Peyer's patch (tissue), 4 donors: ENCODE measurements around the gene STARD9.

Source experiments
- CTCF ChIP-seq, 6 experiments: fragments of 450-650 bp in 4 of 6; fragments of 200-600 bp in 2 of 6; sonication (generic) in 1 of 6; IDR thresholded peaks; one replicate each; pipeline ENCODE4 v1.5.1; 2017 to 2019; ENCODE audit warnings: antibody characterized with exemption in 6 of 6, mild to moderate bottlenecking in 3 of 6, moderate library complexity in 1 of 6
- POLR2A ChIP-seq, 2 donors: fragments of 450-650 bp; IDR thresholded peaks; one replicate each; pipeline ENCODE4 v1.5.1; 2017; ENCODE audit warnings: antibody characterized with exemption in 2 of 2, mild to moderate bottlenecking in 2 of 2, moderate library complexity in 2 of 2

- TF ChIP-seq CTCF (IDR thresholded peaks at IDR 0.05) (no peak), POLR2A (IDR thresholded peaks at IDR 0.05) (no peak)
Measured at GRCh38 chr15:42693942-42694341, 118.5 kb downstream of the STARD9 start.
